Thymus (tissue), 11 donors: ENCODE results near the gene PPFIBP2. TPM values are rescaled to one million over a fixed set of nuclear protein-coding genes. Genes with fewer than 3 reads are reported as not detected.
A peak's percentile ranks its signal among the peaks of the same experiment; 100 is the strongest.

Experiments
- DNase-seq, 9 donors: peaks; one replicate each; pipeline ENCODE4 v3.0.0-alpha.2; 2013; ENCODE audit warnings: low spot score in 9 of 9, low read depth in 6 of 9, missing footprints in 1 of 9
- H3K27ac ChIP-seq, 2 donors: one replicate each; pipeline ENCODE4 v1.5.1; 2013; ENCODE audit warnings: control low read depth in 1 of 2, low read depth in 1 of 2, low read length in 1 of 2, mild to moderate bottlenecking in 1 of 2, moderate library complexity in 1 of 2
- H3K27me3 ChIP-seq, 2 donors: one replicate each; pipeline ENCODE4 v1.5.1; 2013; ENCODE audit warnings: low read length in 1 of 2; ENCODE audit not compliant: control insufficient read depth in 2 of 2, insufficient read depth in 1 of 2
- H3K36me3 ChIP-seq, 2 donors: one replicate each; pipeline ENCODE4 v1.5.1; 2013; ENCODE audit warnings: low read length in 1 of 2, mild to moderate bottlenecking in 1 of 2, moderate library complexity in 1 of 2; ENCODE audit not compliant: control insufficient read depth in 2 of 2, insufficient read depth in 2 of 2
- H3K4me1 ChIP-seq, 2 donors: one replicate each; pipeline ENCODE4 v1.5.1; 2013; ENCODE audit warnings: low read length in 2 of 2; ENCODE audit not compliant: control insufficient read depth in 2 of 2, insufficient read depth in 2 of 2
- H3K4me3 ChIP-seq, 2 donors: one replicate each; pipeline ENCODE4 v1.5.1; 2013; ENCODE audit warnings: low read length in 2 of 2, control low read depth in 1 of 2, mild to moderate bottlenecking in 1 of 2
- H3K9me3 ChIP-seq, 2 donors: one replicate each; pipeline ENCODE4 v1.5.1; 2013; ENCODE audit warnings: low read length in 1 of 2, mild to moderate bottlenecking in 1 of 2; ENCODE audit not compliant: control insufficient read depth in 2 of 2, insufficient read depth in 1 of 2
- whole genome bisulfite sequencing: extraction: QIAGEN DNeasy Blood & Tissue Kit; methylation state at CpG from one replicate; pipeline ENCODE4 v1.1.7; 2013; 5-methylcytosine and 5-hydroxymethylcytosine counted together
- polyA plus RNA-seq: library from polyadenylated mRNA; stranded (reverse); fragments of 200-250 nt; gene quantifications from one replicate; pipeline ENCODE4 v1.2.3, GENCODE V29; 2013
- total RNA-seq: library from RNA; stranded (reverse); fragments of 120-200 nt; gene quantifications from one replicate; pipeline ENCODE4 v1.2.4, GENCODE V29; 2013
- donor health status: healthy.

The PPFIBP2 gene
- total and polyA plus RNA-seq, 2 donors = 5.6 to 6.0 TPM

DNA sequence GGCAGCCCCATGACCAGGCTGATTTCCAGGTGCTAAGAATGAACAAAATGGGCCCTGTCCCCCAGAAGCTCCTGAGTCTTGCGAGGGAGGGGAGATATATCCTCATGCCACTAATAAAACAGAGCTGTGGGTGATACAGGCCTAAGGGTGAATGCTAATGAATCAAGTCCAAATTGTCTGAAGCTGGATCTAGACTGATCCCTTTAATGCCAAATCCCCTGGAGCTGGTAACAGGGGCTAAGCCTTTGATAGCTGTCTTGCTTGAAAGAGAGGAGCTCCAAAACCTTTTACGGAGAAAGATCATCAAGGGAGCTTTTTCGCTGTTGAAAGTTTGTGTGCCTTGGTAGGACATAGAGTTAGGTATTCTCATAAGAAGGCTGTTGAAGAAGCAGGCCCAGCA, 79.7 kb downstream of the PPFIBP2 start:
- Histone ChIP-seq H3K36me3 (no peaks in the 10 kb centered on the region), H3K4me1 (no peaks in the 10 kb centered on the region), H3K27me3 (no peaks in the 10 kb centered on the region), H3K9me3 (no peaks in the 10 kb centered on the region), H3K4me3 (no peak overlapping the region), H3K27ac (no peak overlapping the region)
- no peak for DNase-seq
- WGBS = 96% methylated on average over 3 of the region's 3 CpGs

DNA sequence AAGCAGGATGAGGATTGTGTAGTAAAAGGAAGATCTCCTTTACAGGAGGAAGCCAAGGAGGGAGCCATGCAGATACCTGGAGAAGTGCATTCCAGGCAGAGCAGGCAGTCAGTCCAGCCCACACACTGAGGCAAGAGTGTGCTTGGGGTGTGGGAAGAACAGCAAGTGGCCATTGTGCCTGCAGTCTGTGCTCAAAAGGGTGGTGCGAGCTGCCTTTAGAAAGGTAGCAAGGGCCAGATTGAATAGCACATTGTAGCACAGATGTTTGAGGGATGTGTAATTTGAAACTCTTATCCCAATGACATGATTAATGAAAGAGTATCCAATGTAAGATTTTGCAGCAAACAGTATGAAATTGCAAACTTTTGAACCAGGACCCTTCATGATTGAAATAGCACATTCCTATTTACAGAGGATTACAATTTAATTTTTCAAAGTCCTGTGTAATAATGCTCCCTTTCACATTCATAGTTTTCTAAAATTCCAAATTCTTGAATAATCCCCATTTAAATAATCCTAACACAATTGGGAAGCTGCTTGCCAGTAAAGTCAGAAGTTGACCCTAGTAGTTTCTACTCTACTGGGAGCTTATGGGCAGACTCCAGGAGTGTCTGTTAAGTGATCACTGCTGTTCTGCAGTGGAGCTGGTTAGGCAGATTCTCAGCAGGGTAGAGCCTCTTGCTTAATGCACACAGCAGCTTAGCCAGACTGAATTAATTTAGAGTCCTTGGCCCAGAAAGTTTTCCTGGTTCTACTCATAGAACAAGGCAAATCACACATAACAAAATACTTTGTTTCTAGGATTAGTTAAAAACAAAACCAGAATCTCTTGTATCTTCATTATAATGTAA, 81.4 kb downstream of the PPFIBP2 start:
- DNase-seq = no peak
- Histone ChIP-seq H3K4me3 (no peak overlapping the region), H3K4me1 (no peaks in the 10 kb centered on the region), H3K36me3 (no peaks in the 10 kb centered on the region), H3K9me3 (no peaks in the 10 kb centered on the region), H3K27me3 (no peaks in the 10 kb centered on the region), H3K27ac (no peak overlapping the region)
- WGBS = 94% methylated on average over 1 of the region's 1 CpG

DNA sequence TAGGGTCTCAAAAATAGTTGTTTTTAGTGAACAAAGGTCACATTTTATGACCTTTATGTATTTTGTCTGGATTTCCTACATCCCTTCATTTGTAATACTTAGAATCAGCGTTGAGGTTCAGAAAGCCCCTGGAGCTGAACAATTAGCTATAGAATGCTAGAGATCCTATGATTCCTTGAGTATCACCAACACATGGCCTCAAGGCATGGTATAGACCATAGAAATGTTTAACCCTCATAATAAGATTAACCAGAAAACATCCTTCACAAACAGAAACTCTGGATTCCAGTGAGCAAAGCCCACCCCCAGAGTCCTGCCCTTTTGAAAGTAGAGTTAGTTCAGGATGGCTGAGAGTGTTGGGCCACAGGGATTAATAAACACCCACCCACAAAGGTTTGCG, 82.2 kb downstream of the PPFIBP2 start:
- no peaks in the 10 kb centered on the region for H3K27me3 ChIP-seq
- no peak overlapping the region for H3K4me3 ChIP-seq
- WGBS = 95% methylated on average over 2 of the region's 2 CpGs
- no peaks in the 10 kb centered on the region for H3K9me3 ChIP-seq
- no peak for DNase-seq
- no peaks in the 10 kb centered on the region for H3K4me1 ChIP-seq
- no peak overlapping the region for H3K27ac ChIP-seq
- no peaks in the 10 kb centered on the region for H3K36me3 ChIP-seq

DNA sequence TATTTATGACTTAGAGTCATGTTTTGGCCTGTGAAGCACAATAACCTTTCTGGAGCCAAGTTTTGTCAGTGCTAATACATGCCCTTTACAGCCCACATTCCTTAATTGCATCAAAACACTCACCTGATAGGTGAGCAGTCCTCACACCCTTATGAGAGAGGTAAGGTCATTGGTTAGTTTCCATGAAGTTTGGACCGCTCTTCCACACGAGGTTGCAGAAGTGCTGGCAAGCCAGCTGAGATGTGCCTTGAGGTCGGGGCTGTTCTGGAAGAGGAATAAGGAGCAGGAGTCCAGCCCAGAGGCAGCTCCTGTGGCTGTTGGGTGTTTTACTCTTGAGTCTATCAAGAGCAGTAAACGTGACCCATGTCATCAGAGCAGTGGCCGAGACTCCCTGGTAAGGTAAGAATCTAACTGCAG, 83.2 kb downstream of the PPFIBP2 start:
- H3K36me3 ChIP-seq = no peaks in the 10 kb centered on the region
- H3K9me3 ChIP-seq = no peaks in the 10 kb centered on the region
- no peaks in the 10 kb centered on the region for H3K4me1 ChIP-seq
- DNase-seq = no peak
- H3K27me3 ChIP-seq = no peaks in the 10 kb centered on the region
- no peak overlapping the region for H3K4me3 ChIP-seq
- 90% methylated on average over 5 of the region's 5 CpGs for WGBS
- peak overlapping the region in 1 of 2 donors; percentile 18 for H3K27ac ChIP-seq

DNA sequence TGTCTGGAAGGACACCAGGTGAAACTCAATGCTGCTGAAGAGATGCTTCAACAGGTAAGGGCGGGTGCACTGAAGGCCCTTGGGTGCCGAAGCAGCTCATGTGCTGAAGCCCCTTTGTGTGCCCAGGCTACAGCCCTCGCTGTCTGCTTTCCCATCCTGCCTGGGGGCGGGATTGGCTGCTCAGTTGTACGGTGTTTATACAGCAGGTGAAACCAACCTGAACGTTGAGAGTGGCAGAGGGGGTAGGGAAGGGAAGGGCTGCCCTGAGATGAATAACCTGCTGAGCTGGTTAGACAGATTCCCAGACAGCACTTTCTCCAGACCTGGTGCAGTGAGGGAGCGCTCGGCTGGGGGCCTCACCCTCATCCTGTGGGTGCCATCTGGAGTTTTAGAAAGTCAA, 83.8 kb downstream of the PPFIBP2 start:
- no peaks in the 10 kb centered on the region for H3K9me3 ChIP-seq
- H3K36me3 ChIP-seq = no peaks in the 10 kb centered on the region
- H3K27me3 ChIP-seq = no peaks in the 10 kb centered on the region
- no peak for DNase-seq
- WGBS = 77% methylated on average over 8 of the region's 8 CpGs
- H3K4me1 ChIP-seq = no peaks in the 10 kb centered on the region
- H3K27ac ChIP-seq = no peak overlapping the region
- no peak overlapping the region for H3K4me3 ChIP-seq

DNA sequence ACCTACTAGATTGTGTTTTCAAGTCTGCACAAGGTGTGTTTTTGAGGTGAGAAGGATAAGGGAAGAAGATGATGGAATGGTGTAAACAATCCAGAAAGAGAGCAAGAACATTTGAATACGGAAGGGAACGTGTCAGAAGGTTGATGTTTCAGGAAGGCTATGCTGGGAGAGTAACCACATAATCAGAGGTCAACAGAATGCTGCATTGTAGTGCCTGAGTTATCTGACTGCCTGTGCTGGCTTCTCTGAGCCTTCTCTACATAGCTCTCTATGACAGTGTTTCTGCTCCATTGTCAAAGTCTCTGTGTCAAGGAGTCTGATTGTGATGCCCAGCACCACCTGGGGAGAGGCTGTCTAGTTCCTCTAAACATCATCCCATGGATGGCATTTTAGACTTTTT, 85.4 kb downstream of the PPFIBP2 start:
- Histone ChIP-seq H3K4me1 (no peaks in the 10 kb centered on the region), H3K27ac (no peak overlapping the region), H3K9me3 (no peaks in the 10 kb centered on the region), H3K36me3 (no peaks in the 10 kb centered on the region), H3K4me3 (no peak overlapping the region), H3K27me3 (peaks cover 0 to 2% of the 10 kb centered on the region in 2 donors)
- 95% methylated on average over 2 of the region's 2 CpGs for WGBS
- no peak for DNase-seq

DNA sequence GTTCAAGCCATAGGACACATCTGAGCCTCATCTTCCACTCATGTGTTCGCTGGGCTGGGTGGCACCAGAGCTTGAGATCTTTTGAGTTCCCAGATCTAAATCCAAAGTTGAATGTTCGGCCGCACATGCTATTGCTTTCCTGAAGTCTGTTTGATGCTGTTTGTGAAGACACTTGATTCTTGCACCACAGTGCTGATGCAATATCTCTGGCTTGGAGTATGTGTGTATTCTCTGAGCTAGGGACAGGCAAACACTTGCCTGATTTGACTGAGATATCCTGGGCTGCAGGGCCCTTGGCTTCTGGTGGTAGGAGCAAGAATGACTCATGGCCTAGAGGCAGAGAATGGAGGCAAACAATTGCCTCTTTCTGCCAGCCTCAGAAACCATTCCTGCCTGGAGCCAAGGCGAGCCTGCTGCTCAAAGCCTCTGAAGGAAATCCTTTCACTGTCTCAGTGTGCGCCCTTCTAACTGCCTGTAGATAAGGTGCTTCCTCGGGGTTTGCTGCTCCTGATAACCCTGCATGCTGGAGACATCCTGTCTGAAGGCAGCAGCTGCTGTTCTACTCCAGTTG, 86.5 kb downstream of the PPFIBP2 start:
- Histone ChIP-seq H3K4me3 (no peak overlapping the region), H3K36me3 (no peaks in the 10 kb centered on the region), H3K27ac (peak overlapping the region in 1 of 2 donors; percentile 42), H3K27me3 (peaks cover 0 to 2% of the 10 kb centered on the region in 2 donors), H3K4me1 (no peaks in the 10 kb centered on the region), H3K9me3 (no peaks in the 10 kb centered on the region)
- no peak for DNase-seq
- 89% methylated on average over 6 of the region's 6 CpGs for WGBS

DNA sequence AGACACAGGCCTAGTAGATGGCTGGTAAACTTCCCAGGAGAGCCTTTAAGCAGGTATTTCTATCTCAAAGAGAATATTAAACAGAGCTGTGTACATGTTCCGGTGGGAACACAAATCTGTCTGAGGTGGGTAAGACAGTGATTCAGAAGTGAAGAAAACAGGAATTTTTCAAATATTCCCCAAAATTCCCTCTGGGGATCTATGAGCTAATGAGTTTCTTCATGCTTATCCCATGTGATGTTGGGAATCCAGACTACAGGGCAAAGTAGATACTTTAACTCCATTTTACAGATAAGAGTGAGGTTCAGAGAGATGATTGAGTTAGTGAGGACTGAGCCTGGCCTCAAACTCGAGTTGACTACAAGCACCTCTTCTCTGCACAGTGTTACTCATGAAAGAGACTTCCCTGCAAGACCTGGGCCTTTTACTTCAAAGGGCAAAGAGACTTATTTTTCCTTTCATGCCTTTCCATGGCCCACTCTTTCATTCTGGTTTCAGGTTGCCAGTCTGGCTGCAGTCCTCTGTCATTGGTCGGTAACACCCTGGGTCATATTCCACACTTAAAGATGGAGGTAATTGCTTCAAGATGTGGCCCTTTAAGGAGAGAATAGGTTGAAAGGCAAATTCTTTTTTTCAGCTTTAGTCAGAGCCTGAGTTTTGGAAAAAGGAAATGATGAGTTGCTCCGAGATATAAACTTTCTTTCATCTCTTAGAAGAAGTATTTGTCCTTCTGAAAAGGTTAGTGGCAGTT, 89.4 kb downstream of the PPFIBP2 start:
- no peak overlapping the region for H3K27ac ChIP-seq
- 85% methylated on average over 4 of the region's 4 CpGs for WGBS
- no peaks in the 10 kb centered on the region for H3K36me3 ChIP-seq
- no peaks in the 10 kb centered on the region for H3K9me3 ChIP-seq
- DNase-seq = no peak
- H3K4me1 ChIP-seq = no peaks in the 10 kb centered on the region
- H3K4me3 ChIP-seq = no peak overlapping the region
- peaks cover 0 to 2% of the 10 kb centered on the region in 2 donors for H3K27me3 ChIP-seq

DNA sequence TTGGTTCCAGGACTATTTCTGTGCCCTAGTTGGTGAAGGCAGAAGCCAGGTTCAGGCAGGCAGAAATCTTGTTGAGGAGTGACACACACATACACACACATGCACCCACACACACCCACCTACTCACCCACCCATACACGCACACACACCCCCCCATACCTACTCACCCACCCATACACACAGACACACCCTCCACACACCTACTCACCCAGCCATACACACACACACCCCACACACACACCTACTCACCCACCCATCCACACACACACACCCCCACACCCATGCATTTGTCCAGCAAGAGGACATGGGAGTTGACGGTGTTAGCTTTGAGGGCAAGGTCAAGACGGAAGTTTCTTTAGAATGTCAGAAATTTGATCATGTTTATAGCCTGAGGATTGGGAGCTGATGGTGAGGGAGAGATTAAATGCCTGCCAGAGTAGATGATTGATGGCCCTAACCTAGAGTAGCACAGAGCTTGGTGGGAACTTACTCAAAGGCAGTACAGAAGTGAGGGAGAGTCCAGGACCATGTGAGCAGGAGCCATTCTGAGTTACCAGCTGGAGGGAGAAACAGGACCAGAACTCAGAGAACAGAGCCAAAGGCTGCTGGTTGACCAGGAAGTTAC, 90.6 kb downstream of the PPFIBP2 start:
- DNase-seq = no peak
- Histone ChIP-seq H3K9me3 (no peaks in the 10 kb centered on the region), H3K4me3 (no peak overlapping the region), H3K36me3 (no peaks in the 10 kb centered on the region), H3K4me1 (no peaks in the 10 kb centered on the region), H3K27ac (no peak overlapping the region), H3K27me3 (peaks cover 0 to 2% of the 10 kb centered on the region in 2 donors)
- WGBS = 95% methylated on average over 3 of the region's 3 CpGs
